ENCODE results near the gene SDCBP2. TPM values are rescaled to one million over a fixed set of nuclear protein-coding genes. Genes with fewer than 3 reads are reported as not detected.

The SDCBP2 gene
- polyA plus RNA-seq, 3 donors = 2.2 to 2.4 (median 2.2) TPM

DNA sequence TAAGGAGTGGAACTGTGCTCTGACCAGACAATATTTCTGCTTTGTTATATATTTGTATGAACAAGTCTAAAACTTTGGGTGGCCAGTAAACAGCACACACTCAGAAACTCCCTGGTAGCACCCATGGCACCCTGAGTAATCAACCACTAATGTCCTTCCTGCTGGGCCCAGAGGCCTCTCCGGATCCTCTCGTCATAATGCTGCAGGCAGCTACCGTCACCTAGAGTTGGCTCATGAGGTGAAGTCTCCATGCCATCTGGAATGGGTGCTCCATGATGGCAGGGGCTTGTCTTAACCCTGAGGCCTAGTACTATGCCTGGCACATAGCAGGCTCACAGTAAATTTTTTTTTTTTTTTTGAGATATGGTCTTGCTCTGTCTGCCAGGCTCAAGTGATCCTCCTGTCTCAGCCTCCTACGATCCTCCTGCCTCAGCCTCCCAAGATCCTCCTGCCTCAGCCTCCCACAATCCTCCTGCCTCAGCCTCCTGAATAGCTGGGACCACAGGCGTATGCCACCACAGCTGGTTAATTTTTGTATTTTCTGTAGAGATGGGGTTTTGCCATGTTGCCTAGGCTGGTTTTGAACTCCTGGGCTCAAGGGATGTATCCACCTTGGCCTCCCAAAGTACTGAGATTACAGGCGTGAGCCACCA, 3.0 kb upstream of the SDCBP2 start:
- DNase-seq (ENCODE audit: low read depth in 3 of 3, low spot score in 2 of 3) = no peak

DNA sequence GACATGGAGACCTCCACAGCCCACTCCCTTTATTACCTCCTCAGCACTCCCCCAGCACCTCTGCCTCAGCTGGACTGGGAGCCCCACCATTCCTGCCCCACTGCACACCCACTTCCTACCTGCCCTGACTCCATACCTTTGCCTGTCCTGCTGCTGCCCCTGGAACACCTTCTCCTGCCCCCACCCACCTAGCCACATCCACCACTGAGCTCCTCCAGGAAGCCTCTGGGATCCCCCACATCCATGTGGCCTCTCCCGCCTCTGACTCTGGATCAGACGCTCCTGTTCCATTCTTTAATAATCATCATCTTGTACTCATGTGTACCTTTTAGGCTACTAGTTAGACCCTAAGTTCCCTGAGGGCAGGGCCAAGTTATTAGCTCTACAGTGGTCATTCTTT, 2.2 kb upstream of the SDCBP2 start:
- DNase-seq (ENCODE audit: low read depth in 3 of 3, low spot score in 2 of 3) = no peak

DNA sequence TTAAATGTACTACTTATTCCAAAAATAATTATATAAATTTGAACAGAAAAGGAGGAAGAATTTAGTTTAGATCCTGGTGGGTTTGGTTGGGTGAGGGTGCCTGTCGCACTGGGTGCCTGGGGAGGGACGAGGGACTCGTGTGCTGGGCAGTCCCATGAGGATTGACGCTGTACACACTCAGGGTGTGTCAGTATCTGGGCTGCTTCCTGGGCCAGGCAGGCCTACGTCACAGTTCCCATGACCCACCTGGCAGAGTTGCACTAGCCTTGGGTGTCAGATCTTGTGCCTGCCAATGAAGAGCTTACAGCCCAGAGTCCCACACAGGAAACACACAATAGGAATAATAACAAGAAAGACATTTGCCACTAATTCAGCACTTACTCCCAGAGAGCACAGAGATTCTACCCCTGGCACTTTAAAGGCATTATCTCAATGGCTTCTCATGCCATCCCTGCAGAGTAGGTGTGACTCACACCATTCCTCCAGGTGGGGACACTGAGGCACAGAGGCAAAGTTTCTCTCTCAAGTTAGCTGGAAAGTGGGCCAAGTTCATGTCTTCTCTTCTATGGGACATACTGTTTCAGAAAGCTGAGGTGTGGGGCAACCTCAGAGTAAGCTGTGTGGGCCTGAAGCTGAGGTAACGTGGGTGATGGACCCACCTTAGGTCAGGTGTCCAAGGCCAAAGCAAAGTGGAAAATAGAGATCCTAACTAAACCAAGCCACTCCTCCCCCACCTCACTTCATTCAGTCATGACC, 1.3 kb upstream of the SDCBP2 start:
- no peak for DNase-seq (ENCODE audit: low read depth in 3 of 3, low spot score in 2 of 3)

DNA sequence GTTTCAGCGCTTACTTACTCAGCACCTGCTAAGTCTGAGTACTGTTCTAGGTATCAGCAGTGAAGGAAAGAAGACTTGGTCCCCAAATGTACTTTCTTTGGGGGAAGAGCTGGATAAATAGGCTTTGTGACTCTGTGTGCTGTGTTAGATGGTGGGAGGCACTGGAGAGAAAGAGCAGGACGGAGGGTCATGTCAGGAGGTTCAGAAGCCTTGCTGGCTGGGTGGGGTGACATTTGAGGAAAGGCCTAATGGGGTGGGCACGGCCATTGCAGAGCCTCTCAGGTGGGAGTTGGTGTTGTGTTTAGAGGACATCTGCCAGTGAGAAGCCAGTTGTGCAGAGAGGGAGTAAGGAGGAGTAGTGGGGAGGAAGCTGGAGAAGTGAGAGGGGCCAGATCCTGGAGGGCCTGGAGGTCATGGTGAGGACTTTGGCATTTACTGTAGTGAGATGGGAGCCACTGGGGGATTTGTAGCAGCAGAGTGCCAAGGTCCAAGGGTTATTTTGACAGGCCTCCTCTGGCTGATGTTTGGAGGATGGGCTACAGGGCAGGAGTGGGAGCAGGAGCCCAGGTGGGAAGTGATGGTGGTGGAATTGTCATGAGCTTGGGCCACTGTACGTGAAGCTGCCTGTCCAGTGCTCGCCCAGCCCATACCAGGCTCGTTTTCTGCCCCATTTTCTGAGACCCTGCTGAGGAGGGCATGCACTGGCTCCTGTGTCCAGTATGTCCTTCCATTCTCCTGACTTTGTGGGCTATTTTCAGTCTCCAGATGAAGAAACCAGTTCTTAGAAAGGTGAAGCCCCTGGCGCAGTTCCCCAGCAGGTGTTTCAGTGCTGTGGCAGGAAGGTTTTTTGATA, 886 bp downstream of the SDCBP2 start:
- no peak for DNase-seq (ENCODE audit: low read depth in 3 of 3, low spot score in 2 of 3)

DNA sequence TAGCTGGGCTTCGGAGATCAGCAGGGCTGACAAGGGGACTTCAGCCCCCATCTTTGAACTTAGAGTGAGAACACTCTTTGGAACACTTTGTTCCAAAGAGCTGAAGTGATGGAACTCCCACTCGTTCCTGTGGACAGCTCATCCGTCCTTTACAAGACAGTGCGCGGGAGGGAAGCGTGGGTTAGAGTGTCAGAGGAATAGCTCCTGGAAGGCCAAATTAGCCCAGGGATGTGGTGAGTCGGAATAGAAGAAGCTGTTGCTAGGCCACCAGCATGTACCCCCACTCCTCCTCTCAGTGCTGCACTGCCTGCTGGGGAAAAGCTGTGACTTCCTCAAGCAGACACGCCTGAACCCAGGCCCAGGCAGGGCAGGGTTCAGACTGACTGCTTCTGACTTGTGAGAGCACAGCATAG, 1.7 kb downstream of the SDCBP2 start:
- DNase-seq (ENCODE audit: low read depth in 3 of 3, low spot score in 2 of 3) = no peak

DNA sequence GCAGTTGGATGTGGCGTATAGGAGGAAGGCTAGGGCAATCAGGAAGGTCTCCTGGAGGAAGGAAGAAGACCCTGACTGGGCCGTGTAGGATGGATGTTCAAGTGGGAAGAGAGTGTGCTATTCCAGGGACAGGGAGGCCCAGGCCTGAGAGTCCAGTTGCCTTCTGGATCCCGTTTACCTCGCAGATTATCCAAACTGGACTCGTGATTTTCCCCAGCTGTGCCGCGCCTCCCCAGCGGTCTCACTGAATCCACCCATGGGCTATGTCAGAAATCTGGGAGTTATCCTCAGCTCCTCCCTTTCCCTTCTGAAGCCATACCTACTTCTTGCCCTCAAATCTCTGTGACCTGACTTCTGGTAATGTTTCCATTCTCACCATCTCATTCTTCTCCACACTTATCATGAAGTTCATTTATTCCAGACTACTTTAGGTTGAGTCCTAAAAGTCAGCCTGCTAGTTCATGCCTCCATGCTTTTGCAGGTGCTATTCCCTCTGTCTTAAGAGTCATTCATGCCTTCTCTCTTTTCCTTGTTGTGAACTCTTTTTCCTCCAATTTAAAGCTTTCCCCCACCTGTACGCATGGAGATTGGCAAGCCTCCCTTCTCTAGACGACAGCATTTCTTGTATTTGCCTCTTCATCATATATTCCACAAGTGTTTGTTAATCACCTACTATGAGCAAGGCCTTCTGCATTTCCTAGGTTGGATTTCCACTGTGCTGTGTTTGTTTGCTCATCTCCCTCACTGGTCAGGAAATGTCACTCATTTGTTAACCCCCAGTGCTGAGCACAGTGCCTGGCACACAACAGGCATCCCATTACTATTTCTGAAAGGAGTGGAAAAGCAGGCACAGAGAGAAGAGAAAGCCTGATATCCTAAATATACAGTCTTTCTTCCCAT, 2.7 kb downstream of the SDCBP2 start:
- DNase-seq (ENCODE audit: low read depth in 3 of 3, low spot score in 2 of 3) = no peak

DNA sequence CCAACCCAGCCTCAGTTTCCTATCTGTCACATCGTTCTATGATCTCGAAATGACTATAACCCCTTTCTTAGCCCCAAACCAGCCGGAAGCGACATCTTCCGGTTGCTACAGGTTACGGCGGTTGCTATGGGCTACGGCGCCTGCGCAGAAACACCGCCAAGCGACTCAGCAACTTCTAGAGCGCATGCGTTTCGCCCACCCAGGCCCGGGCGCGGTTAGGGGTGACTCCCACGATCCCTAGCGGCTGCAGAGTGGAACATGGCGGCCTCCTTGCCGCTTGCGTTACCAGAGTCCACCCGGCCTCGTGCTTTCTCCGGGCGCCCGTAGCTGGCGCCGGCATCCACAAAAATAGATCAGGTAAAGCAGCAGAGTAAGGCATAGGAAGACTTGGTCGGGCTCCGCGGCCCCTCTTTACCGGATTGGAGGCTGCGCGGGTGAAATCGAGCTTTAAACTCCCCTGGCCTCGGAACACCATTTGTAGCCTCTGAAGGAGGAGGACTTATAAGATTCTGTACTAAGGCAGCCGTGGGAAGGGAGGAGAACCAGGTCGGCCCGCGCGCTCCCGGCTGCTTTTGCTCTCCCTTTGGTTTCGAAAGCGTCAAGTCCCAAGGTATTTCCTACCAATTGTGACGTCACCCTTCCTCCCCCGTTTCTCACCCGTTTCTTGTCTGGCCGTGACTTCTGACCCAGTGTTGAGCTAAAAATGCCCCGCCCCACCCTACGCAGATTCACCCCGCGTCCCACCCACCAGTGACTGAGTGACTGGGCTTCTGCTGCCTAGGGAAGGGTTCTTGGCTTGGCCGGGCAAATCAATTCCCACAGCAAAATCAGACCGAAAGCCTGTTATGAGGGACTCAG, 3.5 kb downstream of the SDCBP2 start:
- peak; percentile 89 to 93 (median 92) for DNase-seq (ENCODE audit: low read depth in 3 of 3, low spot score in 2 of 3)

DNA sequence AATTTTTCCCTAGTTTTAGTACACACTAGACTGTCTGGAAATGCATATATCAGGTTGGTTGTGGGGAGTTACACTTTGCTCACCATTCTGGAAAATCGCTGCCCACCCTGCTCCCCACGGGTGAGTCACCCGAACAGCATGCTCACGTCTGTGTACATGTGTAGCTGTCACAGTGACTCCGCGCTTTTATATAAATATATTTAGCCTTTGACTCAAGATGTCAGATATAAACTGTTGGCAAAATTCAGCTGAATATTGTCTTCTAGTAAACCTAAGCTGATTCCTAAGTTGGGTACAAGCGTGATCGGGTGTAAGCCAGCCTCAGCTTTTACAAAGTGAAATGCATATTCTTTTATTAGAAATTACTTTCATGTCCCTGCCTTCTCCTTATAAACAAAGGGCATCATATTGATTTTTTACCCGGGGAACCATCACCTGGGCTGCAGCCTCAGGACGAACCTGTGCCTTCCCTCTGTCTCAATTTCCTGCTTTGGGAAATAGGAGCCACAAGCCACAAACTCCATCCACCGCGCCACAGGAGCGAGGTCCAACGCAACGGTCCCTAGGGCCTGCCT, 4.3 kb downstream of the SDCBP2 start:
- no peak for DNase-seq (ENCODE audit: low read depth in 3 of 3, low spot score in 2 of 3)

DNA sequence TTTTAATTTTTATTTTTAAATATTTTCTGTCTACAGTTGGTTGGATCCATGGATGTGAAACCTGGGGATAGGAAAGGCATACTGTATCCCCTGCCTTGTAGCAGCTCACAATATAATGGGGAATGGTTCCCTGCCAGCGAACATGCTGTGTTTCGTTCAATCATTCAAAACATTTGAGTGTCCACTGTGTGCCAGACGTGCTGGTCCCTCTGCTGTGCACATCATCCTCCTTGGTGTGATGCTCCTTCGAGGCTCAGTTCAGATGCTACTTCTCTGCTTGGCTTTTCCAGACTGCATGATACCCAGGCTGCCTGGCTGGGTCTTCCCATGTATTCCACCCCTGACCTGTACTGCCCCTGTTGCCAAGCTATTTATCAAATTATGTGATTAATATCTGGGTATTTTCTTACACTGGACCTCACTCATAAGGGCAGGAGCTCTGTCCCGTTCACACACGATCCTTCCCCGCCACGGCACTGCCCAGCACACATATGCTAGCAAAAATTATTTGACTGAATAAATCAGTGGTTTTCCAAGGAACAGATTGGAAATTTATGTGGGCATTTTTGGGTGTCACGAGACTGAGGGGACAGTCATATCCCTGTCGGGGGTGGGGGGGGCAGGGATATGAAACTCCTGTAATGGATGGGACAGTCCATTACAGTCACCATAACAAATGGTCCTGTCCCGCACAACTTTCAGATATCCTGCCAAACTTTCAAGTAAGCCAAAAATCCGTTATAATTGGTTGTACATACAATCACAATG, 4.9 kb downstream of the SDCBP2 start:
- no peak for DNase-seq (ENCODE audit: low read depth in 3 of 3, low spot score in 2 of 3)

DNA sequence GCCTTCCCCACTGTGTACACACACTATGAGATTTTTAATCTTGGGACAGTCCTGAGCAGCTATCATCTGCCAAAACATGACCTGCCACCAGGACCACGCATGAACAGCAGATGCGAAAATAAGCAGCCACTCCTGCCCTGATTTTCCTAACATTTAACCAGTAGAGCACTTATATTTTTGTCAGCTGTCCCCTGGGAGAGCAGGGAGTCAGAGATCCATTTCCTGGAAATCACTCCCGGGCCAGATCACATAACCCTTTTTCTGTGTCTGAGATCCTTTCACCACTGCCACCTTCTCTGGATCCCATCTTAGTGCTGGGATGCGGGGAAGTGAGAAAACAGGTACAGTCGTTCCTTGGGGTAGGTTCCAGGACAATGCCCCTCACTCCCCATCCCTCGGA, 5.7 kb downstream of the SDCBP2 start:
- no peak for DNase-seq (ENCODE audit: low read depth in 3 of 3, low spot score in 2 of 3)

DNA sequence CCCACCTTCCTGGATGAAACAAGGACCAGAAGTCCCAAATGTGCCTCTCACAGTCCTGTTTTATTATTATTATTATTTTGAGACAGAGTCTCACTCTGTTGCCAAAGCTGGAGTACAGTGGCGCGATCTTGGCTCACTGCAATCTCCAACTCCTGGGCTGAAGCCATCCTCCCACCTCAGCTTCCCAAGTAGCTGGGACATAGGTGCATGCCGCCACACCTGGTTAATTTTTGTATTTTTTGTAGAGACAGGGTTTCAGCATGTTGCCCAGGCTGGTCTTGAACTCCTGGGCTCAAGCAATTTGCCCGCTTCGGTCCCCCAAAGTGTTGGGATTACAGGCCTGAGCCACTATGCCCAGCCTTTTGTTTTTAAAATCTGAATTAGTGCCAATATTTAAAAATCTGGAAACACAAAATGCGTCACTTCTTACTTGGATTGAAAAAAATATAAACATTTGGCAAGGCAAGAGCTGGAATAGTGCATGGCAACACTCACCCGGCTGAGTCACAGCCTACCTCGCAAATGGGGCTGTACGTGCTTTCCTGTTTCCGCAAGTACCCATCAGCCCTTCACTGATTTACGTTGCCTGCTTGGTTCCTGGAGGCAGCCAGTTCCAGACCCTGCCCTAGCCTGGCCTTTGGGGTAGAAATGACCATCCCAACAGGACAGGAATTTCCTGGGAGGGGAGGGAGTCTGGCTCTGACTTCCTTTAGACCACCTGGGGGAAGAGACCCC, 6.3 kb downstream of the SDCBP2 start:
- no peak for DNase-seq (ENCODE audit: low read depth in 3 of 3, low spot score in 2 of 3)

DNA sequence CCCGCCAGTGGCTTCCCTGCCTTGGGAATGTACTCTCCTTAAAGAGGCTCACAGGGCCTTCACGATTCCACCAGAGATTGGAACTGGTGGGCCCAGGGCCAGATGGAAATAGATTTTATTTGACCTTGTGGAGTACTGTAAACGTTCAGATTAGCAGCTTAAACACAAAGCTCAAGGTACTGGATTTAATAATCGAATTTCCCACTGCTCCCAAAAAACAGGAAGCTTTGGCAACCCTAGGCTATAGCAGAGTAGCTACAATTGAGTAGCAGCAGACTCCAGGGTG, 7.3 kb downstream of the SDCBP2 start:
- no peak for DNase-seq (ENCODE audit: low read depth in 3 of 3, low spot score in 2 of 3)

DNA sequence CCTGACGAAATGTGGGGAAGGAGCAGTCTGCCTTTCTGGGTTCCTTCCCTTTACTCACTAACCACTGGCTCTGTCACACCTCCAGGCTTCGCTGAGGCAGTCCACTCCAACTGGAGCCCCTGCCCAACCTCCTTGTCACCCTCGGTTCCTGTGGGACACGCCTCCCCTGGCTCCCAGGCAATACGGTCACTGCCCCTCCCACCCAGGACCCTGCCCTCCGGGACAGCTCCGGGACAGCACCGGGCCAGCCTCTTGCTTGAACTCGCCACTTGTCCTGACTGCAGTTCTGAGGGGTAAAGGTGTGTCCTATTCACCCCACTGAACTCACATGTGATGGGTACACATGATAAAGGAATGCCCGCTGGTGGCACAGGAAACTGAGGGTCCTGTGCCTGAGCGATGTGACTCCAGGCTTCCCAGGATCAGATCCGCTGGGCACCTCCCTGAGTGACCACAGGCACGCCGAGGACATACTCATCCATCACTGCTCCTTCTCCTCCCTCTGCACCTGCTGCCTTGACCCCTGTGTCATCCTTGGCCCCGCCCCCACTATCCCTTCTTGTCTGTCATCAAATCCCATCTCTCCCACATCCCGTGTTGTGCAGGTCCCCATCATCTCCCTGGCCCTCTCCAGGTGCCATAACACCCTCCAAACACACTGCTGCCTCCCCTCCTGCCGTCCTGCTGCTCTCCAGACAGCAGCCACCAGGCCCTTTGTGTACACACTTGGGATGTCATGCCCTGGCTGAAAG, 7.9 kb downstream of the SDCBP2 start:
- DNase-seq (ENCODE audit: low read depth in 3 of 3, low spot score in 2 of 3) = no peak

DNA sequence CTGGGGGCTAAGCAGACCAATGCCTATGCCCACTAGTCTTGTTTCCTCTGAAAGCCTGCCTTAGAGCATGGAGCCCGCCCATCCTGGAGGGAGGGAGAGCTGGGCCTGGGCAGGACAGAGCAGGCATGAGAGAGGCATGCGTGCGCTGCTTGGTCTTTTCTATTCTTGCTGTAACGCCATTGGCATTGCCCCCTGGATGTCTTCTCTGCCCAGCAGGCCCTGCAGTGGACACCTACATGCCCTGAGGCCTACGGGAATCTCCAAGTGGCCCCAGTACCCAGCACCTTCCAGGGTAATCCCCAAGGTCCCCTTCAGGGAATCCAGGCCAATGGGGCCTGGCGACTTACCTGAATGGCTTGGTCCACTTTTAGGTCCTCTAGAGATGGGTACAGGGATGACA, 8.9 kb downstream of the SDCBP2 start:
- no peak for DNase-seq (ENCODE audit: low read depth in 3 of 3, low spot score in 2 of 3)

DNA sequence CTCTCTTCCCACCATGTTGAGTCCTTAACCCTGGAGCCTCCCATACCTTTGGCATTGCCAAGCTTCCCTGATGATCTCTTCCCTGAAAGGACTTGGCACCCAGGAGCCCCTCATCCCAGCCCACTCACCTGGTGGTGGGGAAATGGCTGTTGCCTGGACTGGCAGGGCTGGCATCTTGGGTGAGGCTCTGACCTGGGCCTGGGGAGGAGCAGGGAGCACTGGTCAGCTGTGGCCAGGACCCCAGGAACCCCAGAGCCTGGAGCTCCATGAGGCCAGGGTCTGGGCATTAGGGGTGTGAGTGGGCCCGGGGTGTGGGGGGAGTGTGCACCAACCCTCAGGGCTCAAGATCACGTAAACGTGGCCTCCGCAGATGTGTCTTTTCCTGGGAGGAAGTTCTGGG, 9.5 kb downstream of the SDCBP2 start:
- no peak for DNase-seq (ENCODE audit: low read depth in 3 of 3, low spot score in 2 of 3)

DNA sequence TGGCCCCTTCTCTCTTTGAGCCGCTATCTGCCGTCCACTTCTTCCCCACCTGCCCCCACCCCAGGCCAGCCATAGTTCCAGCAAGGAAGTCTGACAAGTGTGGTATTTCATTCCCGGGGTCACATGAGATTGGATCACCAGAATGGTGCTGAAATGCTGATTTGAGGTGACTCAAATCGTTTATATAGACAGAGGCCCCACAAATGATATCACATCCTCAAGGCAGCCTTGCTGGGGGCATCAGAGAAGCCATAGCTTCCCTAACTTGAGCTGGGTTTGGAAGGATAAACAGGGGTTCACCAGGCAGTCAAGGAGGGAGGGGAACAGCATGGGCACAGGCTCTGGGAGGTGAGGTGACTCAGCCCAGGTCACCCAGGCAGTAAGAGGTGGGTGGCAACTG, 9.9 kb downstream of the SDCBP2 start:
- DNase-seq (ENCODE audit: low read depth in 3 of 3, low spot score in 2 of 3) = no peak

DNA sequence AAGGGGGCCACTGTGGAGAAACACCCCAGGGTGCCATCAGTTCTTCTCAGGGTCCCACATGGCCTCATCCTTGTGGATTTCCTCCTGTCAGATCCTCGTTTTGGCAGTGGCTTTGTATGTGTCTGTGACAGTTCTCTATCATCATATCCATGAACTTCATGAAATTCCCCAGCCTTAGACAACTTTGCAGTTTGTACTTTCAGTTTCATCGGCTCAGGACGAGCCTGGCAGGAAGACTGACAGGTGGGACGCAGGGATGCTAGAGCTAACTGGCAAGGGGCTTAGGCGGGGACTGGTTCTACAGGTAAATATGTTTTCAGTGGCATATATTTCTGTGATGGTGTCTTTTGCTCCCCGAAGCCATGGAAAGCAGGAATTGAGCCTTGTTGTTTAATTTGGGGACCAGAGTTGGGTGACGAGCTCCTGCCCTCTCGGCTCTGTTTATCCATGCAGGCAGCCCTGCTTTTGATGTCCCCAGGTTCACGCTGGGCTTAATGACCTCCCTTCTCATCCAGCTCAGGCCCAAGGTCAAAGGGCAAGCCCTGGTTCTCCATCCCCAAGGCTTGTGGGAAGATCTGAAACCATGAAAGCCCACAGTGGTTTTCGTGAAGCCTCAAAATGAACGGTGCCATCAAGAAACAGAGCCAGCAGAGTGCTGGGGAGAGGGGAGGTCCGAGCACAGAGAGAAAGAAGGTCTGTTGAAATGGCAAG, 11.2 kb downstream of the SDCBP2 start:
- no peak for DNase-seq (ENCODE audit: low read depth in 3 of 3, low spot score in 2 of 3)
